Urothelium cell line (cell line): Measurements from ENCODE around the gene TSSC4.
"Not testable (repeated sequence)": the region's sequence is repeated elsewhere in the genome, so short reads cannot be mapped to it uniquely, and the experiment has no call there.

Experiments
- DNase-seq: peaks from one replicate; pipeline ENCODE4 v3.0.0; 2011; ENCODE audit warnings: low spot score, mixed read lengths
- FAIRE-seq: peaks from 2 replicates; lab custom pipeline; 2011; peaks lifted over from hg19 to GRCh38; lab: Jason Lieb, UNC

TSSC4 gene

DNA sequence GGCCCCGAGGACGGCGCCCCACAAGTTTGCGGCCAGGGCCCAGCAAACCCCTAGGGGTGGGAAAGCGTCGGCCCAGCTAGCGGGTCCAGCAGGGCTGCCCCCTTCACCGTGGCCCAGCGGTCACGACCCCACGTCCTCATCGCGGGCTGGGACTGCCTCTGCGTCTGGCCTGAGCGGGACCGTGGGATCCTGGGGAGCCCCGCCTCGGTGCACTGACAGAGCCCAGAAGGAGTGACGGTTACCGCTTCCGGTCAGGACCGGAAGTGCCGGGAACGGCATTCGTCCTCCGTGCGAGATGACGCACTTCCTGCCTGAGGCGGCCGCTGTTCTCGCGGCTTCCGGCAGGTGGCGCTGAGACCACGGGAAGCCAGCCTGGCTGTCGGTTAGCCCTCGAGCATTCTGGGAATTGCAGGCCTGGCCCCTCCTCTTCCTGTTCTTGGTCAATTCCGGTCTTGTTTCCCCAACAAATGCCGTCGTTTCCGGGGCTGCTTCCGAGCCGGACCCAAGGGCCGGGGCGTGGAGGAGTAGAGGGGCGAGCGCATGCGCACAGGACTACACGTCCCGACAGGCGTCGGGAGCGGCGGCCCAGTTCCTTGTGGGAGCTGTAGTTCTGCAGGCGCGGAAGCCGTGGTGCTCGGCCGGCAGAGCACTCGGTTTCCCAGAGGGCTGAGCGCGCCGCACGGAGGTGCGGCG is at the start of gene TSSC4:
Gene TSSC4, plus strand, starts transcription at position 682 of the 693 bp plus-strand sequence. CDS start 1,884 bp downstream, outside the sequence.
- peak; percentile 96 for DNase-seq
- peak; percentile 32 for FAIRE-seq

DNA sequence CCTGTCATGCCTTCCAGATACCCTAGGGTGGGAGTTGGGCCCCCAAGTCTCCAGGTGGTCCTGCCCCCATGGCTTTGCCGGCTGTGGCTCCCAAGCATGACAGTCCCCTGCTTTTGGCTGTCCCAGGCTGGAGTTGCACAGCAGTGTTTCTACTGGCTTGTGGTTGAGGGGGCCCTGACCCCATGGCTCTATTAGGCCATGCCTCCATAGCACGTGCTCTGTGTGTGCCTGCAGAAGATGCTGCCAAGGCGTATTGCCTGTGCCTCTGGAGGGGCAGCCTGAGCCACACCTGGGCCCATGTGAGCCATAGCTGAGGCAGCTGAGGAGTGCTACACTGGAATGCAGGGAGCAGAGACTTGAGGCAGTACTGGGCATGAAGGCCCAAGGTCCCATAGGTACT is 48.8 kb upstream of the TSSC4 start:
- FAIRE-seq, result no peak
- DNase-seq, result no peak

DNA sequence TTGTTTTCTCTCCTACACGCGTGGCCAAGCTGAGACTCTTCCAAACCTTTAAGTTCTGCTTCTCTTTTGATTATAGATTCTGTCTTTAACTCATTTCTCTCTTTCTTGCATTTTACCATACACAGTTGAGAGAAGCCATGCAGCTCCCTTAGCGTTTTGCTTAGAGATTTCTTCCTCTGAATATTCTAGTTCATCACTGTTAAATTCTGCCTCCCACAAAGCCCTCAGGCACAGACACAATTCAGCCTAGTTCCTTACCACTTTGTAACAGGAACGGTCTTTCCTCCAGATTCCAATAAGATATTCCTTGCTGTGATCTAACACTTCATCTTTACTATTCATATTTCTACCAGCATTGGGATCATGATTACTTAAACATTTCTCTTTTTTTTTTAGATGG is 48.1 kb upstream of the TSSC4 start:
- DNase-seq (no peak), FAIRE-seq (no peak)

DNA sequence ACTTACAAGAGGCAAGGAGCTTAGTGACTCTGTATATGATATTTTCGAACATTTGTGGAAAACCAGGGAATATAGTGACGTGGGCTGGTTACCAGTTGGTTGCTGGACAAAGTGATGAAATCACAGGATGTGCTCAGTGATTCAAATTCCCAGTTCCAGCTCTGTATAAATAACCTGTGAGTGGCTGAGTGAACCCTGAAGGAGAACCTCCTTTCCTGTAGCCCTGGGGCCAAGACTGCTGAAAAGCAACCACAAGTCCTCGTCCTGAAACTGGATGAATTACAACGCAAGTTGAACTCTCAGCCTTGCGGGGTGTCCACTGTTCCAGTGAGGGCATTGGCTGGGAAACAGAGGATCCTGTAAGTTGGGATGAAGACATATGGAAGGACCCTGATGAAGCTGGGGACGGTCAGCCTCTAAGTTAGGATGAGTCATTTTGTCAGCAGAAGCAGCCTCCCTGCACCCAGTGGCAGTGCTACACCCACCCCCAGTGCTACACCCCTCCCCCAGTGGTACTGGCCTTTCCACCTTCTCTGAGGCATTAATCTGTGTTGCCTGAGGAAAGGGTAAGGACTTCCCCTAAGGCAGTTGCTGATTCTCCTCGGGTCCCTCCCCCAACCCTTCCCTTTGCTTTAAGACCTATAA is 45.4 kb upstream of the TSSC4 start:
- DNase-seq, result no peak
- FAIRE-seq, result no peak

DNA sequence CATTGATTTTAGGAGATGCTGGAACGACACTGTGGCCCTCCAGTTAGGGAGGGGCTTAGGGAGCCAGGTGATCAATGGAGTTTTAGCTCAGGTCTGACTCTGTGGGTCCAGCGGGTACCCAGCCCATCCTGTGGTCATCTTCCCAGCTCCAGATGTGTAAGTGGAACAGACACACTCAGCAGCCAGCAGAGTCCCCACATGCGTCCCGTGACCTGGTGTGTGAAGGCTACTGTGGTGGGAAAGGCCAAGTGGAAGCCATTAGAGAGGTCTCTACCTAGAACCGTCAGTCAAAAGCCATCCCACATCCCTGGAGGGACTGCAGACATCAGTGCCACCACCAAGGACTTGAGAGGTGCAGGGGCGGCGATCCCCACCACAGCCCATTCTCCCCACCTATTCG is 43.3 kb upstream of the TSSC4 start:
- DNase-seq (no peak), FAIRE-seq (no peak)

DNA sequence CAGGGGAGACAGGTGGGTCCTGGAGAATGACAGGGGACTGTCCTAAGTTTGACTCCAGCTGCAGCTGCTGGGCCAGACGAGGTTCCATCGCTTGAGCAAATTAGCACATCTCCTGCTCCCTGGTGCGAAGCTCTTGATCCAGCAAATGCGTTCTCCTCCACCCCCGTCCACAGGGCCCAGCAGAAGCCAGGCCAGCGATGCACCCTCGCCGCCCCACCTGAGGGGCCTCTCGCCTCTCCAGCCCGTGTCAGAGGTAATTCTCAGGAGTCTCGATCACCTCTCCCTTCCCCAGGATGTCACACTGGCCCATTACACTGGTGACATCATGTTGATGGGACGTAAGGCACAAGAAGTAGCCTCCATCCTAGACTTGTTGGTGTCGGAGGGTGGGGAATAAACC is 42.9 kb upstream of the TSSC4 start:
- DNase-seq, FAIRE-seq: not testable (repeated sequence)

DNA sequence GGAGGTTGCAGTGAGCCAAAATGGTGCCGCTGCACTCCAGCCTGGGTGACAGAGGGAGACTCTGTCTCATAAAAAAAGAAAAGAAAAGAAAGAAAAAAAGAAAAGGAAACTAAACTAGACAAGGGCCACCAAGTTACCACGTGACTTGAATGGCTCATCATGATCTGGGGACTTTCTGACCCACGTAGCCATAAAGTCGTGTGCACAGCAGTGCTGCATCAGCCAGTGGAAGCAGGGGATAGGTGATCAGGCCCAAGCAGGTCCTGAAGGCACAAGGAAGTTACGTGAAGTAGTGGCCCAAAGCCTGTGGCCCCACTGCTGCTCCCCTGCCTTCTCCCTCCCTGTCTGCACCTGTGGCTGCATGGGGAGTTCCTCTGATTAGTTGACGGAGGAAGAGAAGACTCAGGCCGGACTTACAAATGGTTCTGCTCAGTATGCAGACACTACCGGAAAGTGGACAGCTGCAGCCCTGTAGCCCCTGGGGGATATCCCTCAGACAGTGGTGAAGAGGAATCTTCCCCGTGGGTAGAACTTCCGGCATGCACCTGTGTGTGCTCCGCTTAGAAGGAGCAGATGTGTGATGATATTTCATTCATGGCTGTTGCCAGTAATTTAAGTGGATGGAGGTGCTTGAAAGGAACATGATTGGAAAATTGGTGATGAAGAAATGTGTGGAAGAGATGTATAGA is 41.7 kb upstream of the TSSC4 start:
- no peak for FAIRE-seq
- DNase-seq, result no peak

DNA sequence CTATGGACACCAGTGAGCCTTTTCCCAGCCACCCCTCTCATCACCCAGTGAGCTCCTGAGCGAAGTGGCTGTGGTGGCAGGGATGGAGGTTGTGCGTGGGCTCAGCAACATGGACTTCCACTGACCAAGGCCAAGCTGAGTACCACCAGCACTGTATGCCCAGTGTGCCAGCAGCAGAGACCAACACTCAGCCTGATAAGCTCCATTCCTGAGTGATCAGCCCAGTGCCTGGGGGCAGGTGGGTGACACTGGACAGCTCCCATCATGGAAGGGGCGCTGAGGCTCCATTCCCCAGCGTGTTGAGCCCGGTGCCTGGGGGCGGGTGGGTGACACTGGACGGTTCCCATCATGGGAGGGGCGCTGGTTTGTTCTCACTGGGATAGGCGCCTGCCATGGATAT is 41.0 kb upstream of the TSSC4 start:
- no peak for FAIRE-seq

DNA sequence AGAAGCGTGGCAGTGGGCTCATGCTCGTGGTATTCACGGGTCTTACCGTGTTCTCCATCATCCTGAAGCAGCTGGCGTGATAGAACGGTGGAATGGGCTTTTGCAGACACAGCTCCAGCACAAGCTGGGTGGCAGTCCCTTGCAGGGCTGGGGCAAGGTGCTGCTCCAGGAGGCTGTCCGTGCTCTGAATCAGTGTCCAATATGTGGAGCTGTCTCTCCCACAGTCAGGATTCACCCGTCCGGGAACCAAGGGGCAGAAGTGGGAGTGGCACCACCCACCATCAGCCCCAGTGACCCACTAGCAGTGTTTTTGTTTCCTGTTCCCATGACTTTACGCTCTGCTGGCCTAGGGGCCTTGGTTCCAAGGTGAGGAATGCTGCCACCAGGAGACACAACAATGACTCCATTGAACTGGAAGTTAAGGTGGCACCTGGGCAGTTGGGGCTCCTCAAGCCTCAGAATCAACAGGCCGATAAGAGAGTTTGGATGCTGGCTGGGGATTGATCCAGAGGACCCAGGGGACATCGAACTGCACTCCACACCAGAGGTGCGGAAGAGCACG is 40.4 kb upstream of the TSSC4 start:
- DNase-seq (no peak), FAIRE-seq (no peak)

More for the DNA sequence above, 41.0 kb upstream of the TSSC4 start:
- DNase-seq, result no peak

DNA sequence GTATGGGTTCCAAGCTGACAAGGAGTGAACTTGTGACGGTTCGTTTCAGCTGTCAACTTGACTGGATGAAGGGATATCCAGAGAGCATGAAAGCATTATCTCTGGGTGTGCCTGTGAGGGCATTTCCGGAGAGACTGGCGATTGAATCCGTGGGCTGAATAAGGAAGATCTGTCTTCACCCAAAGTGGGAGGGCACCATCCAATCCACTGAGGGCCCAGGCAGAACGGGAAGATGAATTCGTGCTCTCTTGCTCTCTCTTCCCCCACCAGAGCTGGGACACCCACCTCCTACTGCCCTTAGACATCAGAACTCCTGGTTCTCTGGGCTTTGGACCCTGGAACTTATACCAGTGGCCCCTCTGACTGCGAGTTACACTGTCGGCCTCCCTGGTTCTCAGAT is 39.0 kb upstream of the TSSC4 start:
- FAIRE-seq, result no peak

DNA sequence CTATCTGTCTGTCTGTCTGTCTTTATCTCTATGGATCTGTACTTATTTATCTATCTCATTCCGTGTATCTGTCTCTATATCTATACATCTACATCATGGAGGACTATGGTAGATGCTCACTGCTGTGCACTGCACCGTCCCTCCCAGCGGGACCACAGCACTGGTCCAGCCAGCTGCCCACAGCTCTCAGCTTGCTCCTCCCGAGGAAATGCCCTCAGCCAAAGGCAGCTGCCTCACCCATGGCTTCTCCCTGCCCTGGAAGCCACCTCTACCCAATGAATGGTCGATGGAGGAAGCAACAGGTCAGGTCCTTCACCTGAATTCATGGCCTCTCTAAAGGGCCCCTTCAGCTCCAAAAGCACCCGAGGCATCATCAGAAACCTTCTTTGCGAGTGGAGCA is 38.1 kb upstream of the TSSC4 start:
- DNase-seq (no peak), FAIRE-seq (no peak)

More for the DNA sequence above, 39.0 kb upstream of the TSSC4 start:
- no peak for DNase-seq

DNA sequence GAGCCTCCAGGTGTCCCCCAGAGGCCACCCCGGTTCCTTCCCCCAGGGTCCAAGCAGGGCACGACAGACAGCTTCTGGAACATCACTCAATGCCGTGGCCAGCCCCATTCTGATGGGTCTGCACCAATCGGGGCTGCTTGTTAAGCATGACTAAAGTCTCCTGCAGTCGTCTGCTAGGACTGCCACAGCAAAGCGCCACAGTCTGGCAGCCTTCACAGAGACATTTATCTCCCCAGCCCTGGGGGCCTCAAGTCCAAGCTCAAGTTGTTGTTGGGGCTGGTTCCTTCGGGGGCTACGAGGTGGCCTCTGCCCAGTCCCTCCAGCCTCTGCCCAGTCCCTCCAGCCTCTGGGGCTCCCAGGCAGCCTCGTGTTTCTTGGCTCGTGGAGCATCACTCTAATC is 37.4 kb upstream of the TSSC4 start:
- DNase-seq (no peak), FAIRE-seq (no peak)

DNA sequence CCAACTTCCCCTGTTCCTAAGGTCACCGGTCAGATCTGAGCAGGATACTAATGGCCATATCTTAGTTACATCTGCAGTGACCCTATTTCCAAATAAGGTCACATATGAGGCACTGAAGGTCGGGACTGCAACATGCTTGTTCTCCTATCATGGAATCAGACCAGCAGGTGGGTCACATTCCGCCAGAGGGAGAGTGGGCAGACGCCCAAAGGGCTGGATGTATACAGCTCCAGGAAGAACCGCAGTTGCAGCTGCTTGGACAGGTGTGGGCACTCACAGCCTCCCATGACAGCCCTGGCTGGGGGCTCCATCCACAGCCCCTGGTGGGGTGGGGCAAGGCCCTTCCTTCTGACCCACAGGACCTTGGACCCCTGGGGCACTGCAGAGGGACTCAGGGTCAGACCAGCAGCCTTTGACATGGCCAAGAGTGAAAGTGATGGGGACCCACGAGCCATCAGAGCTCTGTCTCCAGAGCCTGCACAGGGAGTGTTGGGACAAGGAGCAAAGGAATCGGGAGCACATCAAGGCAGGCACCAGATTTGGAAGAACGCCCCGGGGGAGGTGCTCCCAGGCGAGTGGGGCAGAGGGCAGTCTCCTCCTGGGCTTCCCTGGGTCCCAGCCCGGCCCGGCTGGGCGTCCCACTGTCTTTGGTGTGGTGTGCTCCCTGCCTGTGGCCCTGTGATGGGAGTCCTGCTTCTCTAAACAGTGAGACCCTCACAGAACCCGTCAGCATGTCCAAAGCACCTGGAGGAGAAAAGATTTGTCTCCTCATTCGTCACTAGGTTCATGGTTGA is 36.8 kb upstream of the TSSC4 start:
- DNase-seq (no peak), FAIRE-seq (no peak)

DNA sequence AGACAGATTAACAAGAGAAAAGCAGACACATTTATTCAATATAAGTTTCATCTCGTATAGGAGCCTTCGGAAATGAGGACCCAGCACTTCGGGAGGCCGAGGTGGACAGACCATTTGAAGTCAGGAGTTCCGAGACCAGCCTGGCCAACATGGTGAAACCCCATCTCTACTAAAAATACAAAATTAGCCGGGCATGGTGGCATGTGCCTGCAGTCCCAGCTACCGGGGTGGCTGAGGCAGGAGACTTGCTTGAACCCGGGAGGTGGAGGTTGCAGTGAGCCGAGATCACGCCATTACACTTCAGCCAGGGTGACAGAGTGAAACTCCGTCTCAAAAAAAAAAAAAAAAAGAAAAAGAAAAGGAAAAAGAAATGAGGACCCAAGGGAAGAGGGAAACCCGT is 36.2 kb upstream of the TSSC4 start:
- not testable (repeated sequence) for FAIRE-seq, DNase-seq

DNA sequence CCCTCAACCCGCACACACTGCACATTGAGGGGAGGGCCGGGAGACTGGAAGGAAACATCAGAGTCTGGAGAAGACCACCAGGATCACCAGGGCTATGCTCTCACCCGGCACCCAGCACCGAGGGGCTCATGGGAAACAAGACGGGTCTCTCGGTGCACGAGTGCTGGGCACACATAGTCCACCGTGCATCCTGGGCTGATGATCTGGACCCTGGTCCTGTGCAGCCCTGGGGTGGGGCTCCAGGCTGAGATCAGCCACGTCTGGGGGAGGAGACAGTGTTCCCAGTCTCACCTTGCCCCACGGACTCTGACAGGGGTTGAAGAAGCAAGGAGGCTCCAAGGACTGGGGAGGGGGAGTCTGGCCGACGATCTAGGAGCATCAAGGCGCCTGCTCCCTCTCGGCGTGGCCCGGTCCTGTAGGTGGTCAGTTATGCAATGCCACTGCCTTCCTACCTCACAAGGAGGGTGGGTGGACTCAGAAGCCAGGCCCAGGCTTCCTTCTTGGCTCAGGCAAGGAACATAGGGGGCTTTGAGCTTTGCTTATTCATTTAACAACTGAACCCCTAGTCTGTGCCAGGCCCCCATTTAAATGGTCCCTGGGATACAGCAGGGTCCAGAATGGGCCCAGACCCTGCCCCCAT is 34.9 kb upstream of the TSSC4 start:
- no peak for FAIRE-seq
- DNase-seq, result no peak

DNA sequence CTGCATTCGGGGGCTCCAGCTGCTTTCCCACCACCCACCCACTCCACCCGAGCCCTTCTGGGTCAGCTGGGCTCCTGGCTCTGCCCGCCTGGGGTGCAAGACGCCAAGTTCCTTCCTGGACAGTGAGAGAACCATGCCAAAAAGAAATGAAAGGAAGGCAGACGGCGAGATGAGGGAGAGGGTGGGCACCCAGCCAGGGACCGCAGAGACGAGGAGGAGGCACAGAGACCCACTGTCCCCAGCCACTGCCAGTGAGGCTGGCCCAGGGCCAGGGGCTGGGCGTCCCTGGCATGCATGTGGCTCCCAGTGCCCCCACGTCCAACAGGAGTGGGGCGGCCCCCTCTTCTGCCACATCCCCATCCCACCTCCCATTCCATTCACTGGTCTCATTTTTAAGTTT is 34.3 kb upstream of the TSSC4 start:
- no peak for FAIRE-seq
- peak; percentile 33 for DNase-seq

DNA sequence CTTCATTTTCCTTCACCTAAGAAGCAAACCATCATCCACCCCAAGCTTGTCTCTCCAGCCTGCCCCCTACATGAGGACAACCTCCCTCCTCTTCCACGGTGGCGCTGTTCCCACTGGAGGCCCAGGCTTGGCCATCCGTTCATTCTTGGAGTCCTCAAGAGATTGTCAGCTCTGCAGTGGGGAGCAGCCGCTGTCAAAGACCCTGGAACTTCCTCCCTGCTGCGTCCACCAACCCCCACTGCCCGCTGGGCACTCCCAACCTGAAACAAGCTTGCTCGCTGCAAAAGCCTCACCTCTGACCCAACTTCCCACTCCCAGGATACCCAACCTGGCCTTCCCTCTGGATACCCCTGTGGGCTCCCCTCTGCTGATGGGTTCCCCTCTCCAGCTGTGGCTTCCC is 33.8 kb upstream of the TSSC4 start:
- DNase-seq, result no peak
- no peak for FAIRE-seq

DNA sequence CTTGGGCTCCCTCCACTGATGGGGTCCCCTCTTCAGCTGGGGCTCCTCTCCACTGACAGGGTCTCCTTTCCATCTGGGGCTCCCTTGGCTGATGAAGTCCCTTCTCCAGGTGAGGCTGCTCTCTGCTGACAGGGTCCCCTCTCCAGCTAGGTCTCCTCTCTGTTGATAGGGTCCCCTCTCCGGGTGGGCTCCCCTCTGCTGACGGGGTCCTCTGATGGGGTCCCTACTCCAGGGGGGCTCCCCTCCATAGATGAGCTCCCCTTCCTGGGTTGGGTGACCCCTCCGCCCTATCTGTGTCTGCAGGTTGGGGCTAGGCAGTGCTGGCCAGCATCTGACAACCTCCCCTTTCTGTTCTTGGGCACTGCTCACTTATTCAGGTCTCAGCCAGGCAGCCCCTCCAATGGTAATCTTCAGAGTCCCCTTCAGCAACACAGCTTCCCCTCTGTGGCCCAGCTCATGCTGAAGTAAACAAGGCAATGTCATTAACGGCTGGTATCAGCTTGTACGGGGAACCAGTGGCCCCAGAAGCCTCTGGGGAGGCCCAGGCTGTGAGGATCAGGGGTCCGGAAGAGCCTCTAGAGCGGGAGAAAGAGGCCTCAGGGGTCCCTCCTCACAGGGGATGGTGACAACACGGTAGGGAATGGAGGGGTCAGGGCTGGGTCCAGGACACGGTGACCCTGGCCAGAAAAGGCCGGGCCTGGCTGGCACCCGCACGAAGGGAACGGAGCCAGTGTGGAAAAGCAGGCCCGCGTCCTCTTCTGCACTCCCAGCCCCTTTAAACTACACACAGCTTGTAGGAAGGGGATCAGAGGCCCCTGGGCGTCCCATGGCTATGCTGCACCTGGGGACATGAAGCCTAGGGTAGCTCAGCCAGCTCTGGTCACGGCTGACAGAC is 33.0 kb upstream of the TSSC4 start:
- DNase-seq (no peak), FAIRE-seq (no peak)

DNA sequence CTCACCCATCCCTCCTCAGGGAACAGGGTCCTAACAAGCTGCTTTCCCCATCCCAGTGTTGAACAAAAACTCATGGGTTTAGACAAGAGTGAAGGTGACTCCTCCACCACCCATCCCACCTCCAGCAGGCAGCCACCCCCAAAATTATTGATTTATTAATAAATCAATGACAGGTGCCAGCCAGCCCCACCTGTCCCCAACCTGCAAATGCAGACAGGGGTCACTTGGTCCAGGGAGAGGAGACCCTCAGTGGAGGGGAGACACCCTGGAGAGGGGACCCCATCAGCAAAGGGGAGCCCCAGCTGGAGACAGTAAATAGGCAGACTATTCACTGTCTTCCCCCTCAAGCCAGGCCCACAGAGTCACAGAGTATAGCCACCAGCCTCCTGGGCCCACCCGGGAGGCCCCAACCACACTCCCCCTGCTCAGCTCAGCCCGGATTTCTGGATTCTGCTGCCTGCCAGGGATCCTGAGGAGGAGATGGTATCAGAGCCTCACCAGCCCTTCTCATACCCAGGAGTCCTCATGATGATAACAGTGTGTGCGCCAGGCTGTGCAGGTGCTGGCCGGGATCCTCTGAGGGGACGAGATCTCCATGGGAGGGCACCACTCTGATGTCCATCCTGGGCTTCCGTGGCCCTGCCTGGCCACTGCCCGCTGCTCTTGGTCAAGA is 32.2 kb upstream of the TSSC4 start:
- FAIRE-seq (no peak), DNase-seq (no peak)
